ENCODE results near the gene FAM236D. TPM values are rescaled to one million over a fixed set of nuclear protein-coding genes. Genes with fewer than 3 reads are reported as not detected.
"Not testable (repeated sequence)": the region's sequence is repeated elsewhere in the genome, so short reads cannot be mapped to it uniquely, and the experiment has no call there.

FAM236D gene
- not detected for polyA plus RNA-seq (2013, experiment 1 of 2; ENCODE audit: insufficient read length)
- not detected for polyA plus RNA-seq (2013, experiment 2 of 2; ENCODE audit: insufficient read length)

- not testable (repeated sequence) for DNase-seq
Measured at GRCh38 chrX:72808110-72808509, at the start of gene FAM236D. Gene FAM236D, minus strand, starts transcription at chrX:72808210. Its CDS starts 100 bp downstream, at chrX:72808110.

- DNase-seq = not testable (repeated sequence)
Measured at GRCh38 chrX:72837532-72837931, 29.5 kb upstream of the FAM236D start.

- not testable (repeated sequence) for DNase-seq
Measured at GRCh38 chrX:72830701-72831100, 22.7 kb upstream of the FAM236D start.

GRCh38 chrX:72790390-72790789, 17.6 kb downstream of the FAM236D start:
- DNase-seq = not testable (repeated sequence)

GRCh38 chrX:72788142-72788541, 19.9 kb downstream of the FAM236D start:
- DNase-seq = not testable (repeated sequence)

GRCh38 chrX:72783964-72784363, 24.0 kb downstream of the FAM236D start:
- DNase-seq = not testable (repeated sequence)

- not testable (repeated sequence) for DNase-seq
Measured at GRCh38 chrX:72783365-72783936, 24.6 kb downstream of the FAM236D start.

- not testable (repeated sequence) for DNase-seq
Measured at GRCh38 chrX:72782560-72782959, 25.4 kb downstream of the FAM236D start, which contains the start of gene FAM236B. Gene FAM236B, minus strand, starts transcription at chrX:72782660. Its CDS starts 100 bp downstream, at chrX:72782560.

- DNase-seq = not testable (repeated sequence)
Measured at GRCh38 chrX:72778146-72778545, 29.9 kb downstream of the FAM236D start.

- DNase-seq = not testable (repeated sequence)
Measured at GRCh38 chrX:72777467-72777790, 30.6 kb downstream of the FAM236D start.

GRCh38 chrX:72776653-72777466, 31.1 kb downstream of the FAM236D start, which contains the start of gene DMRTC1B:
Gene DMRTC1B, plus strand, starts transcription at chrX:72776890. Its CDS starts 68,246 bp downstream, at chrX:72845136.
- not testable (repeated sequence) for DNase-seq

GRCh38 chrX:72760454-72760853, 47.6 kb downstream of the FAM236D start:
- DNase-seq = not testable (repeated sequence)

All from fibroblast of skin of back (primary cell).